A673 (cell line): ENCODE data around the gene CNOT4.

ENCODE experiments used
- CTCF ChIP-seq: fragments of 300-800, 200-600 bp; sonication (generic); conservative IDR thresholded peaks from 2 replicates; pipeline ENCODE4 v1.5.1; 2017; ENCODE audit warnings: low read depth, mild to moderate bottlenecking, antibody characterized with exemption, low read length, moderate library complexity, mixed read lengths
- EZH2 ChIP-seq: fragments of 200-600 bp; sonication (generic); IDR thresholded peaks from 2 replicates; pipeline ENCODE4 v1.6.1; 2017; ENCODE audit warnings: borderline replicate concordance, low read depth, mild to moderate bottlenecking, mixed read lengths, antibody characterized with exemption, low read length; ENCODE audit not compliant: poor library complexity, severe bottlenecking

- no peak for TF ChIP-seq EZH2
- TF ChIP-seq CTCF, result no peak
Observed at GRCh38 chr7:135492151-135492550, 17.8 kb downstream of the CNOT4 start.
